ENCODE results near the gene LIG4. TPM values are rescaled to one million over a fixed set of nuclear protein-coding genes. Genes with fewer than 3 reads are reported as not detected.

The LIG4 gene
- total RNA-seq, 1 experiment from 2014 or later, result 5.7 TPM

- ATAC-seq (no peak), DNase-seq (ENCODE audit: low spot score) (peak; percentile 74)
- no peaks in the 10 kb centered on the region for H3K27me3 Mint-ChIP-seq (ENCODE audit: low read depth)
- no peak overlapping the region for H3K27ac Mint-ChIP-seq
- POLR2A ChIA-PET, result no interaction called here
- no peaks in the 10 kb centered on the region for H3K4me1 Mint-ChIP-seq
- peaks cover 38% of the 10 kb centered on the region for H3K9me3 Mint-ChIP-seq
- no peak overlapping the region for H3K4me3 Mint-ChIP-seq
- TF ChIP-seq FOXK1 (CRISPR knock-in tag; IDR thresholded peaks at IDR 0.05) (no peak), NFYB (CRISPR knock-in tag; conservative IDR thresholded peaks at IDR 0.05; ENCODE audit: low read depth) (no peak)
- TF ChIP-seq, protein P1, sequence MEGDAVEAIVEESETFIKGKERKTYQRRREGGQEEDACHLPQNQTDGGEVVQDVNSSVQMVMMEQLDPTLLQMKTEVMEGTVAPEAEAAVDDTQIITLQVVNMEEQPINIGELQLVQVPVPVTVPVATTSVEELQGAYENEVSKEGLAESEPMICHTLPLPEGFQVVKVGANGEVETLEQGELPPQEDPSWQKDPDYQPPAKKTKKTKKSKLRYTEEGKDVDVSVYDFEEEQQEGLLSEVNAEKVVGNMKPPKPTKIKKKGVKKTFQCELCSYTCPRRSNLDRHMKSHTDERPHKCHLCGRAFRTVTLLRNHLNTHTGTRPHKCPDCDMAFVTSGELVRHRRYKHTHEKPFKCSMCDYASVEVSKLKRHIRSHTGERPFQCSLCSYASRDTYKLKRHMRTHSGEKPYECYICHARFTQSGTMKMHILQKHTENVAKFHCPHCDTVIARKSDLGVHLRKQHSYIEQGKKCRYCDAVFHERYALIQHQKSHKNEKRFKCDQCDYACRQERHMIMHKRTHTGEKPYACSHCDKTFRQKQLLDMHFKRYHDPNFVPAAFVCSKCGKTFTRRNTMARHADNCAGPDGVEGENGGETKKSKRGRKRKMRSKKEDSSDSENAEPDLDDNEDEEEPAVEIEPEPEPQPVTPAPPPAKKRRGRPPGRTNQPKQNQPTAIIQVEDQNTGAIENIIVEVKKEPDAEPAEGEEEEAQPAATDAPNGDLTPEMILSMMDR (IDR thresholded peaks at IDR 0.05), result peak; percentile 29
- peaks cover 7% of the 10 kb centered on the region; the same call in 1 of the 2 replicates for H3K36me3 Mint-ChIP-seq
- CTCF ChIA-PET, result interaction anchor here (0.6 to 0.7 kb wide), 6 partner anchors 11 to 1990 kb away, joined by 3 to 7 read pairs (median 3); no protein-coding TSS in a partner anchor
Measured at GRCh38 chr13:108176685-108177274, 38.6 kb downstream of the LIG4 start.

- Mint-ChIP-seq H3K36me3 (peaks cover 7% of the 10 kb centered on the region; the same call in 1 of the 2 replicates), H3K27ac (no peak overlapping the region), H3K4me1 (no peaks in the 10 kb centered on the region), H3K9me3 (peaks cover 43% of the 10 kb centered on the region), H3K27me3 (ENCODE audit: low read depth) (no peaks in the 10 kb centered on the region; the same call in 1 of the 2 replicates), H3K4me3 (no peak overlapping the region)
- ATAC-seq (no peak), DNase-seq (ENCODE audit: low spot score) (no peak)
- TF ChIP-seq FOXK1 (CRISPR knock-in tag; IDR thresholded peaks at IDR 0.05) (no peak), RORB (CRISPR knock-in tag; IDR thresholded peaks at IDR 0.05) (no peak), ZBTB21 (CRISPR knock-in tag; IDR thresholded peaks at IDR 0.05; ENCODE audit: borderline replicate concordance) (no peak), CREB1 (CRISPR knock-in tag; IDR thresholded peaks at IDR 0.05) (no peak), ZNF396 (CRISPR knock-in tag; IDR thresholded peaks at IDR 0.05; ENCODE audit: borderline replicate concordance) (no peak), TCF7 (CRISPR knock-in tag; IDR thresholded peaks at IDR 0.05; ENCODE audit: low read depth) (no peak), HMGA2 (CRISPR knock-in tag; IDR thresholded peaks at IDR 0.05) (no peak), TEAD1 (CRISPR knock-in tag; IDR thresholded peaks at IDR 0.05) (no peak), NFYB (CRISPR knock-in tag; conservative IDR thresholded peaks at IDR 0.05; ENCODE audit: low read depth) (no peak), NR1H2 (CRISPR knock-in tag; IDR thresholded peaks at IDR 0.05) (no peak), ZNF671 (CRISPR knock-in tag; IDR thresholded peaks at IDR 0.05) (no peak)
- TF ChIP-seq, protein P2, sequence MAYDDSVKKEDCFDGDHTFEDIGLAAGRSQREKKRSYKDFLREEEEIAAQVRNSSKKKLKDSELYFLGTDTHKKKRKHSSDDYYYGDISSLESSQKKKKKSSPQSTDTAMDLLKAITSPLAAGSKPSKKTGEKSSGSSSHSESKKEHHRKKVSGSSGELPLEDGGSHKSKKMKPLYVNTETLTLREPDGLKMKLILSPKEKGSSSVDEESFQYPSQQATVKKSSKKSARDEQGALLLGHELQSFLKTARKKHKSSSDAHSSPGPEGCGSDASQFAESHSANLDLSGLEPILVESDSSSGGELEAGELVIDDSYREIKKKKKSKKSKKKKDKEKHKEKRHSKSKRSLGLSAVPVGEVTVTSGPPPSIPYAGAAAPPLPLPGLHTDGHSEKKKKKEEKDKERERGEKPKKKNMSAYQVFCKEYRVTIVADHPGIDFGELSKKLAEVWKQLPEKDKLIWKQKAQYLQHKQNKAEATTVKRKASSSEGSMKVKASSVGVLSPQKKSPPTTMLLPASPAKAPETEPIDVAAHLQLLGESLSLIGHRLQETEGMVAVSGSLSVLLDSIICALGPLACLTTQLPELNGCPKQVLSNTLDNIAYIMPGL (CRISPR knock-in tag; IDR thresholded peaks at IDR 0.05), result no peak
- TF ChIP-seq, protein P3, sequence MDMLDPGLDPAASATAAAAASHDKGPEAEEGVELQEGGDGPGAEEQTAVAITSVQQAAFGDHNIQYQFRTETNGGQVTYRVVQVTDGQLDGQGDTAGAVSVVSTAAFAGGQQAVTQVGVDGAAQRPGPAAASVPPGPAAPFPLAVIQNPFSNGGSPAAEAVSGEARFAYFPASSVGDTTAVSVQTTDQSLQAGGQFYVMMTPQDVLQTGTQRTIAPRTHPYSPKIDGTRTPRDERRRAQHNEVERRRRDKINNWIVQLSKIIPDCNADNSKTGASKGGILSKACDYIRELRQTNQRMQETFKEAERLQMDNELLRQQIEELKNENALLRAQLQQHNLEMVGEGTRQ (CRISPR knock-in tag; IDR thresholded peaks at IDR 0.05), result no peak
- CTCF ChIA-PET, result no interaction called here
- POLR2A ChIA-PET, result interaction anchor here (0.6 kb wide), 1 partner anchor 185 kb away, joined by 4 read pairs; no protein-coding TSS in a partner anchor
Measured at GRCh38 chr13:108168929-108169328, 46.4 kb downstream of the LIG4 start.

GRCh38 chr13:108166078-108166477, 49.3 kb downstream of the LIG4 start:
- DNase-seq (ENCODE audit: low spot score) (no peak), ATAC-seq (no peak)
- no peaks in the 10 kb centered on the region; the same call in 1 of the 2 replicates for H3K27me3 Mint-ChIP-seq (ENCODE audit: low read depth)
- TF ChIP-seq TEAD1 (CRISPR knock-in tag; IDR thresholded peaks at IDR 0.05) (no peak), JUN (CRISPR knock-in tag; IDR thresholded peaks at IDR 0.05) (no peak), MYBL2 (CRISPR knock-in tag; IDR thresholded peaks at IDR 0.05) (no peak)
- TF ChIP-seq, protein P4, sequence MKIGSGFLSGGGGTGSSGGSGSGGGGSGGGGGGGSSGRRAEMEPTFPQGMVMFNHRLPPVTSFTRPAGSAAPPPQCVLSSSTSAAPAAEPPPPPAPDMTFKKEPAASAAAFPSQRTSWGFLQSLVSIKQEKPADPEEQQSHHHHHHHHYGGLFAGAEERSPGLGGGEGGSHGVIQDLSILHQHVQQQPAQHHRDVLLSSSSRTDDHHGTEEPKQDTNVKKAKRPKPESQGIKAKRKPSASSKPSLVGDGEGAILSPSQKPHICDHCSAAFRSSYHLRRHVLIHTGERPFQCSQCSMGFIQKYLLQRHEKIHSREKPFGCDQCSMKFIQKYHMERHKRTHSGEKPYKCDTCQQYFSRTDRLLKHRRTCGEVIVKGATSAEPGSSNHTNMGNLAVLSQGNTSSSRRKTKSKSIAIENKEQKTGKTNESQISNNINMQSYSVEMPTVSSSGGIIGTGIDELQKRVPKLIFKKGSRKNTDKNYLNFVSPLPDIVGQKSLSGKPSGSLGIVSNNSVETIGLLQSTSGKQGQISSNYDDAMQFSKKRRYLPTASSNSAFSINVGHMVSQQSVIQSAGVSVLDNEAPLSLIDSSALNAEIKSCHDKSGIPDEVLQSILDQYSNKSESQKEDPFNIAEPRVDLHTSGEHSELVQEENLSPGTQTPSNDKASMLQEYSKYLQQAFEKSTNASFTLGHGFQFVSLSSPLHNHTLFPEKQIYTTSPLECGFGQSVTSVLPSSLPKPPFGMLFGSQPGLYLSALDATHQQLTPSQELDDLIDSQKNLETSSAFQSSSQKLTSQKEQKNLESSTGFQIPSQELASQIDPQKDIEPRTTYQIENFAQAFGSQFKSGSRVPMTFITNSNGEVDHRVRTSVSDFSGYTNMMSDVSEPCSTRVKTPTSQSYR (CRISPR knock-in tag; IDR thresholded peaks at IDR 0.05), result no peak
- TF ChIP-seq, protein P5, sequence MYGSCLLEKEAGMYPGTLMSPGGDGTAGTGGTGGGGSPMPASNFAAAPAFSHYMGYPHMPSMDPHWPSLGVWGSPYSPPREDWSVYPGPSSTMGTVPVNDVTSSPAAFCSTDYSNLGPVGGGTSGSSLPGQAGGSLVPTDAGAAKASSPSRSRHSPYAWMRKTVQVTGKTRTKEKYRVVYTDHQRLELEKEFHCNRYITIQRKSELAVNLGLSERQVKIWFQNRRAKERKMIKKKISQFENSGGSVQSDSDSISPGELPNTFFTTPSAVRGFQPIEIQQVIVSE (CRISPR knock-in tag; IDR thresholded peaks at IDR 0.05; ENCODE audit: borderline replicate concordance), result no peak
- H3K4me3 Mint-ChIP-seq, result no peak overlapping the region
- no peaks in the 10 kb centered on the region for H3K36me3 Mint-ChIP-seq
- H3K4me1 Mint-ChIP-seq, result no peaks in the 10 kb centered on the region
- peaks cover 17% of the 10 kb centered on the region for H3K9me3 Mint-ChIP-seq
- ChIA-PET CTCF (no interaction called here), POLR2A (no interaction called here)
- H3K27ac Mint-ChIP-seq, result no peak overlapping the region
